ENCODE data around the gene DCLK3. TPM values are rescaled to one million over a fixed set of nuclear protein-coding genes. Genes with fewer than 3 reads are reported as not detected.

The DCLK3 gene
- total RNA-seq, 3 donors from 2014 or later (not counting 1 experiment from before 2014, with no cell fraction given) = not detected

GRCh38 chr3:36744763-36745162 lies 19.6 kb downstream of the DCLK3 start:
- no peak overlapping the region for H3K27ac ChIP-seq (ENCODE audit: low read length)
- Mint-ChIP-seq H3K36me3 (no peaks in the 10 kb centered on the region), H3K27me3 (ENCODE audit: low read depth in 2 of 2) (peaks cover 10 to 26% of the 10 kb centered on the region in 2 donors), H3K4me3 (no peak overlapping the region), H3K27ac (no peak overlapping the region), H3K4me1 (no peaks in the 10 kb centered on the region), H3K9me3 (peaks cover 0 to 4% of the 10 kb centered on the region in 2 donors)
- intact Hi-C loops (cut with micrococcal nuclease) = no loop called here
- H3K9me3 ChIP-seq (ENCODE audit: control insufficient read depth, insufficient read depth, low read length) = no peaks in the 10 kb centered on the region
- no peak for DNase-seq
- no peaks in the 10 kb centered on the region for H3K4me1 ChIP-seq (ENCODE audit: control insufficient read depth, insufficient read depth, low read length)
- no peaks in the 10 kb centered on the region for H3K36me3 ChIP-seq (ENCODE audit: control insufficient read depth, insufficient read depth, low read length)
- TF ChIP-seq, protein P1, sequence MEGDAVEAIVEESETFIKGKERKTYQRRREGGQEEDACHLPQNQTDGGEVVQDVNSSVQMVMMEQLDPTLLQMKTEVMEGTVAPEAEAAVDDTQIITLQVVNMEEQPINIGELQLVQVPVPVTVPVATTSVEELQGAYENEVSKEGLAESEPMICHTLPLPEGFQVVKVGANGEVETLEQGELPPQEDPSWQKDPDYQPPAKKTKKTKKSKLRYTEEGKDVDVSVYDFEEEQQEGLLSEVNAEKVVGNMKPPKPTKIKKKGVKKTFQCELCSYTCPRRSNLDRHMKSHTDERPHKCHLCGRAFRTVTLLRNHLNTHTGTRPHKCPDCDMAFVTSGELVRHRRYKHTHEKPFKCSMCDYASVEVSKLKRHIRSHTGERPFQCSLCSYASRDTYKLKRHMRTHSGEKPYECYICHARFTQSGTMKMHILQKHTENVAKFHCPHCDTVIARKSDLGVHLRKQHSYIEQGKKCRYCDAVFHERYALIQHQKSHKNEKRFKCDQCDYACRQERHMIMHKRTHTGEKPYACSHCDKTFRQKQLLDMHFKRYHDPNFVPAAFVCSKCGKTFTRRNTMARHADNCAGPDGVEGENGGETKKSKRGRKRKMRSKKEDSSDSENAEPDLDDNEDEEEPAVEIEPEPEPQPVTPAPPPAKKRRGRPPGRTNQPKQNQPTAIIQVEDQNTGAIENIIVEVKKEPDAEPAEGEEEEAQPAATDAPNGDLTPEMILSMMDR (IDR thresholded peaks at IDR 0.05) = no peak
- ATAC-seq = no peak
- 93% methylated on average over 6 of the region's 6 CpGs for WGBS (ENCODE audit: insufficient coverage)
- no peak overlapping the region for H3K4me3 ChIP-seq (ENCODE audit: low read length)
- no peaks in the 10 kb centered on the region for H3K27me3 ChIP-seq (ENCODE audit: control insufficient read depth, insufficient read depth, low read length)

- H3K9me3 ChIP-seq (ENCODE audit: control insufficient read depth, insufficient read depth, low read length) = no peaks in the 10 kb centered on the region
- no peaks in the 10 kb centered on the region for H3K36me3 ChIP-seq (ENCODE audit: control insufficient read depth, insufficient read depth, low read length)
- H3K4me3 ChIP-seq (ENCODE audit: low read length) = no peak overlapping the region
- peaks cover 0 to 4% of the 10 kb centered on the region in 2 donors for H3K9me3 Mint-ChIP-seq
- ATAC-seq = no peak
- H3K4me3 Mint-ChIP-seq = no peak overlapping the region
- peaks cover 8 to 19% of the 10 kb centered on the region in 2 donors for H3K27me3 Mint-ChIP-seq (ENCODE audit: low read depth in 2 of 2)
- no peak overlapping the region for H3K27ac Mint-ChIP-seq
- no peaks in the 10 kb centered on the region for H3K4me1 ChIP-seq (ENCODE audit: control insufficient read depth, insufficient read depth, low read length)
- 95% methylated on average over 2 of the region's 2 CpGs for WGBS (ENCODE audit: insufficient coverage)
- TF ChIP-seq, protein P1 (IDR thresholded peaks at IDR 0.05) = no peak
- intact Hi-C loops (cut with micrococcal nuclease) = no loop called here
- no peaks in the 10 kb centered on the region for H3K36me3 Mint-ChIP-seq
- no peak for DNase-seq
- H3K4me1 Mint-ChIP-seq = no peaks in the 10 kb centered on the region
- H3K27me3 ChIP-seq (ENCODE audit: control insufficient read depth, insufficient read depth, low read length) = no peaks in the 10 kb centered on the region
- no peak overlapping the region for H3K27ac ChIP-seq (ENCODE audit: low read length)
Observed at GRCh38 chr3:36743826-36744225, 20.5 kb downstream of the DCLK3 start.

DNA sequence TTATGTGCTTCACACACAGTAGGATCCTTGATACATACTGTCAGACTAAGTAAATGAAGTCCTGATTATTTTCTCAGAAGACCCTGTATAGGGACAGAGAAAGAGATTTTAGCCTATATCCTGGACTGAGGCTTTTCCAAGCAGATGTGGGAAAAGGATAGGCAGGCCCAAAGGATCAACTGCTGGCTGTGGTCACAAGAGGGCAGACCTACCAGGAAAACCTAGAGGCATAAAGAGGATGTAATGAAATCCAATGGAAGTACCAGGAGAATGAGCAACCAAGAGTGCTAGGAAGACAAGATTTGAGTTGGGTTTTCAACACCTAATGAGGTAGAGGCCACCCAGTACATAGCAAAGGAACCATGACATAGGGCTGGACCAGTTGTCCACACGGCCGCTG lies 23.1 kb downstream of the DCLK3 start:
- Histone ChIP-seq H3K4me3 (ENCODE audit: low read length) (no peak overlapping the region), H3K9me3 (ENCODE audit: control insufficient read depth, insufficient read depth, low read length) (no peaks in the 10 kb centered on the region), H3K36me3 (ENCODE audit: control insufficient read depth, insufficient read depth, low read length) (no peaks in the 10 kb centered on the region), H3K4me1 (ENCODE audit: control insufficient read depth, insufficient read depth, low read length) (no peaks in the 10 kb centered on the region), H3K27ac (ENCODE audit: low read length) (no peak overlapping the region), H3K27me3 (ENCODE audit: control insufficient read depth, insufficient read depth, low read length) (no peaks in the 10 kb centered on the region)
- WGBS (ENCODE audit: insufficient coverage) = 82% methylated on average over 2 of the region's 2 CpGs
- no peak overlapping the region for H3K4me3 Mint-ChIP-seq
- ATAC-seq = no peak
- no peak for DNase-seq
- H3K4me1 Mint-ChIP-seq = no peaks in the 10 kb centered on the region
- H3K9me3 Mint-ChIP-seq = no peaks in the 10 kb centered on the region
- H3K27ac Mint-ChIP-seq = no peak overlapping the region
- TF ChIP-seq, protein P1 (IDR thresholded peaks at IDR 0.05) = no peak
- H3K36me3 Mint-ChIP-seq = no peaks in the 10 kb centered on the region
- peaks cover 12 to 15% of the 10 kb centered on the region in 2 donors for H3K27me3 Mint-ChIP-seq (ENCODE audit: low read depth in 2 of 2)
- intact Hi-C loops (cut with micrococcal nuclease) = no loop called here

- Mint-ChIP-seq H3K27me3 (ENCODE audit: low read depth in 2 of 2) (peaks cover 12 to 15% of the 10 kb centered on the region in 2 donors), H3K4me1 (no peaks in the 10 kb centered on the region), H3K9me3 (no peaks in the 10 kb centered on the region), H3K36me3 (no peaks in the 10 kb centered on the region), H3K4me3 (no peak overlapping the region), H3K27ac (no peak overlapping the region)
- no peak overlapping the region for H3K4me3 ChIP-seq (ENCODE audit: low read length)
- H3K27me3 ChIP-seq (ENCODE audit: control insufficient read depth, insufficient read depth, low read length) = no peaks in the 10 kb centered on the region
- intact Hi-C loops (cut with micrococcal nuclease) = no loop called here
- TF ChIP-seq, protein P1 (IDR thresholded peaks at IDR 0.05) = no peak
- H3K9me3 ChIP-seq (ENCODE audit: control insufficient read depth, insufficient read depth, low read length) = no peaks in the 10 kb centered on the region
- no CpG with 5 or more reads among the region's 2 CpGs for WGBS (ENCODE audit: insufficient coverage)
- ATAC-seq = no peak
- DNase-seq = no peak
- H3K27ac ChIP-seq (ENCODE audit: low read length) = no peak overlapping the region
- H3K36me3 ChIP-seq (ENCODE audit: control insufficient read depth, insufficient read depth, low read length) = no peaks in the 10 kb centered on the region
- H3K4me1 ChIP-seq (ENCODE audit: control insufficient read depth, insufficient read depth, low read length) = no peaks in the 10 kb centered on the region
Observed at GRCh38 chr3:36740787-36741186, 23.6 kb downstream of the DCLK3 start.
